Ammon's horn (tissue), 1 donor: ENCODE data around the gene CCDC28A.
"Not testable (repeated sequence)": the region's sequence is repeated elsewhere in the genome, so short reads cannot be mapped to it uniquely, and the experiment has no call there.

ENCODE experiments used
- DNase-seq: peaks from one replicate; pipeline ENCODE4 v3.0.0-alpha.2; 2016; ENCODE audit warnings: low spot score

Gene CCDC28A

DNA sequence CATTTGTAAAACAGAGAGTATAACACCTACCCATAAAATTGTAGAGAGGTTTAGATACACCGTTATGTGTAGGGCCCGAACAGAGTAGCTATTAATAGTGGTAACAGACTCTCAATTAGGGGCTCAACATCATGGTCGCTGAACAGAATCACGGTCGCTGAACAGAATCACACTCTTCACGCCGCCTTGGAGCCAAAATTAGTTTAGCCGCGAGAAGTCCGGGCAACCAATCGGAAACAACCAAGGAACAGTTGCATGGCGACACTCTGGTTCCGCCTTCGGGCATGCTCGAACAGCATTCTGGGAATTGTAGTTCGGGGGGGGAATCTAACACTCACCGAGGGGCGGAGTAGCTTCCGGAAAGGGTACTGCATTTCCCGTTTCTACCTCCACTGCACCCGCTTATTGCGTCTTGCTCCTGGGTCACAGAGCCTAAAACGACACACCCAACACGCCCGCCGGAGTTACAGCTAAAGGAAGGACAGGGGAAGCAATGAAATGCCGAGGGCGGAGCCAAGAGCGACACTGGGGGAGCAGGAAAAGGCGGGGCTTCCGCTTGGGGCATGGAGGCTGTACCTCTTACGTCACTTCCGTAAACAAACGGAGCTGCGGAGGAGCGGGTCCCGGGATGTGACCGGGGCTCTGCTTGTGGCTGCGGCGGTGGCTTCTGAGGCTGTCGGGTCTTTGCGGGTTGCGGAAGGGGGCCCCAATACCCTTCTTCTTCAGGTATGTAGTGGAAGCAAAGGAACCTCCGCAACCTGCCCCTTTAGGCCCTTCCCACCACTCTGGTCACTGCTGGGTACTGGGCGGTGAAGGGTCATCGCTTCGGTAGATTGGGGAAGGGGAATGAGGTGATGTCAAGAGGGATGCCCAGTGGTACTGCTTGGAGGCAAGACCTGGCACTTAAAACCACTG lies at the start of gene CCDC28A:
CCDC28A (plus strand) TSS at position 593 of the 915 bp plus-strand sequence. CDS start 2,352 bp downstream, outside the sequence.
- DNase-seq, result peak; percentile 97

DNA sequence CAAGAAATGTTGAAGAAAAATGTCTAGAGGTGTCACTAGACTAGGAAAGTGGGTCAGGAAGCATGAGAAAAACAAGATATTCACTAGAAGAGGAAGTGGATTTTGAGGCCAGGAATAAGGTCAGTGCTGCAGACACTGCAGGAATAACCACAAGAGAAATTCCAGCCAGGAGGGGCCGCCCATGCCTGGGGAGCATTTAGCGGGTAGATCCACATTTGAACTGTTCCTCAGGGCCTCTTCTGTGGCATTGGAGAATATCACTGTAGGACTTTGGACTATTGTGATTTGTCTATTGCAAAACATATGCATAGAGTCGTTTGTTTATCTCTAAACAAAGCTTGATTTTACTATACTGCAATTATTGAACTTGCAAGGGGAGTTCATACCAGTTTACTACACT lies 49.6 kb upstream of the CCDC28A start:
- DNase-seq, result peak; percentile 41

DNA sequence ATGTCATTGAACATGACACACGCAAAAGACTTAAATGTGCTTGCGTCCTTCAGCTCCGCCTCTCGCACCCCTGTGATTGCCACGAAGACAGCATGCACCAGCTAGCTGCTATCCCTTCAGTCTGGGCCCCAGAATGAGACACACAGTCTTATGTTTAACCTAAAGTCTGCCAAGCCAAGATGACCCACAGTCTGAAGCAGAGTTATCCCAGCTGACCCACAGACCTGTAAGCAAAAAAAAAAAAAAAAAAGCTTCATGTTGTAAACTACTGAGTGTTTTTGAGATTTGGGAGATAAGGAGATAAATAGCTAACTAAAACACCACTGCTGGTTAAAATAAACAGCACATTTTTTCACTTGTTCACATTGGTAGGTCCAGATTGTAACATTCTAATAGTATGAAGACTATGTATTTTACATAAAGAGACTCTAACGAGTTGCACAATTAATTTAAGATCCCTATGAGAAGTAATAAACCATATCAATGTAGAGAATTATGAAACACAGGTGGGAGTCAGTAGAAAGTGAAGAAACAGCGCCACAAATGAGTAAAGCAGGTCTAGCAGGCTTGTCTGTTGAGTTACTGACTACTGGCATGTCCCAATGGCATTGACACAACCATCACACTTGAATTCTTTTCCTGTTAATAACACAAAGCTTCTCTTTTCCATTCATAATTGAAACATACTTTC lies 47.4 kb upstream of the CCDC28A start:
- DNase-seq, result no peak

DNA sequence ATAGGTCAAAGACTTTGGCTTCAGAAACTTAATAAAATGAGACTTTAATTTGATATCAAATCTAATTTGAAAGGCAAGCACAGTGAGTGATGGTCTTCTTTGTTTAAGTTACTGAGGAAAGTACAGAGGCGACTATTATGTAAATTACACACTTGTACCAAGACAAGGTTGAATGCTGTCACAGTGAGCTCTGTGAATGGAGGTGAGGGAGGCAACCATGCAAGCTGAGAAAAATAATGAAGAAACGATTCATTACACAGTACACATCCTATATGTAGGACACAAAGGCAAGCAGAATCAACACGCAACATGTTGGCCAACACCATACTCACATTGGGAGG lies 46.8 kb upstream of the CCDC28A start:
- DNase-seq, result no peak

DNA sequence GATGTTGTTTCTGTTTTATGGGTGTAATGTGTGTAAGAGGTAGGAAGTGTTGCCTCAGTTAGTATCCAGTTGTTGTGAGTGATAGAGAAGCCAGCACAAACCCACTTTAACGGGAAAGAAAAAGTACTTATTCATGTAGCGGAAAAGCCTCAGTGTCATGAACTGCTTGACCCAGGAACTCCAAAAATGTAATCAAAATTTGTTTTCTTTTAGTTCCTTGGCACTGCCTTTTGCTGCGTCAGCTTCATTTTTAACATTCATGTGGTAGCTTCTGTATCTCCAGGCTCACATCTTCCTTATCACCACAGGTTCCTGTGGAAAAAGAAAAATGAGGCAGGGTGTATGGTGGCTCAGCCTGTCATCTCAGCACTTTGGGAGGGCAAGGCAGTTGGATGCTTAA lies 46.4 kb upstream of the CCDC28A start:
- no peak for DNase-seq

DNA sequence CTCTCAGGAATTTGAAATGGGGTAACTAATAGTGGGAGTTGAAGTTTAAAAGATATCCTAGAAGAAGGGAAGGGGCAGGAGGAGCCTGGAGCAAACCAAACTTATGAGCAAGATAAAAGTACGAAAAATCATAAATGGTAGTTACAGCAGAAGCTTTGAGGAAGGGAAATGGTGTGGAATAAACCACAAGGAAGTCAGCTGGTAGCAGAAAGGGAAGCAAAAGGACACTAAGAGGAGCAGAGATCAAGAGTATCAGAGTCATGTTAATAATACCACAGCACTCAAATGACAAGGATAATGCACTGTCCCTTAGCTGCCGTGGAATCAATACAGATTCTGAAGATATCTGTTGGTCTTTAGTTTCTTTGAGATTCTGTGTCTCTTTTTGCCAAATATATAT lies 44.9 kb upstream of the CCDC28A start:
- DNase-seq, result peak; percentile 39

DNA sequence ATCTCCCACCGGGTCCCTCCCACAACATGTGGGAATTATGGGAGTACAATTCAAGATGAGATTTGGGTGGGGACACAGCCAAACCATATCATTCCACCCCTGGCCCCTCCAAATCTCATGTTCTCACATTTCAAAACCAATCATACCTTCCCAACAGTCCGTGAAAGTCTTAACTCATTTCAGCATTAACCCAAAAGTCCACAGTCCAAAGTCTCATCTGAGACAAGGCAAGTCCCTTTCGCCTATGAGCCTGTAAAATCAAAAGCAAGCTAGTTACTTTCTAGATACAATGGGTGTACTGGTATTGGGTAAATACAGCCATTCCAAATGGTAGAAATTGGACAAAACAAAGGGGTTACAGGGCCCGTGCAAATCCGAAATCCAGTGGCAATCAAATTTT lies 43.5 kb upstream of the CCDC28A start:
- not testable (repeated sequence) for DNase-seq

DNA sequence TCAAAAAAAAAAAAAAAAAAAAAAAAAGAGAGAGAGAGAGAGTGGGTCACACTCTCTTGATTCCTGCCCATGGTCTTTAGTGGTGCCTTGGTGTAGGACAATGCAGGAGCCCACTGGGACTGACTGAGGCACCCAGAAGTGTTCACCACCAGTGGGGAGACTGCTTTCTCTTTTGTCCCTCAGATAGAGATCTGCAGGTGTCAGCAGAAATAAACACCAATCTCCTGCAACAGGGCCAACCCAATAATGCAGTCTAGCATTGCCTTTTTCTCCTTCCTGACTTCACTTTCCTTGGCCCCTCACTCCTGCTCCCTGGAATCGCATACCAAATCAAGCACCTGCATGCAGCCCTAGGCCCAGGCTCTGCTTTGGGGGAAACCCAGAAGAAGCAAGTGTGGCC lies 39.0 kb upstream of the CCDC28A start:
- no peak for DNase-seq

DNA sequence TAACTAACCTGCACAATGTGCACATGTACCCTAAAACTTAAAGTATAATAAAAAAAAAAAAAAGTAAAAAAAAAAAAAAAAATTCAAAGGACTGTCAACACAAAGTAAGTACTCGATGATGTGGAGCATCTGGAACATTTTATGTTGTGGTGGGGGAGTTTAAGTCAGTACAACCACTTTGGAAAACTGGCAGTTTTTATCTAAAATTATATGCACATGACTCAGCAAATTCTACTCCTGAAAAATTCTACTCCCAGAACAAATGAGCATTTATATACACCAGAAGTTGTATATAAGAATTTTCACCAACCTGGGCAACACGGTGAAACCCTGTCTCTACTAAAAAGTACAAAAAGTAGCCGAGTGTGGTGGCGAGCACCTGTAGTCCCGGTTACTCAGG lies 36.9 kb upstream of the CCDC28A start:
- no peak for DNase-seq

DNA sequence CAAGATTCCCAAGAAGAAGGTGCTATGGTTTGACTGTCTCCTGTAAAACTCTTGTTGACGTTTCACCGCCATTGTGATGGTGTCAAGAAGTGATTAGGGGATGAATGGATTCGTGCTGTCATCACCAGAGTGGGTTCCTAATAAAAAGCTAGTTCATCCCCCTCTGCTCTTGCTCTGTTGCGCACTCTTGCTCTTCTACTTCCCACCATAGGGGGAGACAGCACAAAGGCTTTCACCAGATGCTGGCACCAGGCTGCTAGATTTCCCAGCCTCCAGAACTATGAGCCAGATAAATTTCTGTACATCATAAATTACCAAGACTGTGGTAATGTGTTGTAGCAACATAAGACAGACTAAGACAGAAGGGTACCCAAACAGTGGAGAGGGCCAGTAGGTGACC lies 21.6 kb upstream of the CCDC28A start:
- no peak for DNase-seq

DNA sequence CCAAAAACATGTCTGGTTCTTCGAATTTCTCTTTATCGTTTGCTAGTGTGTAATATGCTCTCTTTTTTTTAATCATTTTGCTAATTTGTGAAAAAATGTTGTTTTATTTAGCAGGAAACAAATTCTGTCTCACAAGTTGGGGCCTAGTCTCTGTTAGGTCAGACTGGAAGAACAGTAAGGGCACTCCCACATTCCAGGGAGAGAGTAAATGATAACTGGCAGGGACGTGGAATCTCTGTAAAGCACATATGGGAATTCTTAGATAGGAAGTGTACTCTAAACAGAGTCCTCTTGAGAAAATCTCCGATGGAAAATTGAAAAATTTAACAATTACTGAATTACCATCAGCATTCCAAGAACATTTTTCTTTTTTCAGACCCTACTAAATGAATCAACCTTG lies 16.4 kb upstream of the CCDC28A start:
- no peak for DNase-seq

DNA sequence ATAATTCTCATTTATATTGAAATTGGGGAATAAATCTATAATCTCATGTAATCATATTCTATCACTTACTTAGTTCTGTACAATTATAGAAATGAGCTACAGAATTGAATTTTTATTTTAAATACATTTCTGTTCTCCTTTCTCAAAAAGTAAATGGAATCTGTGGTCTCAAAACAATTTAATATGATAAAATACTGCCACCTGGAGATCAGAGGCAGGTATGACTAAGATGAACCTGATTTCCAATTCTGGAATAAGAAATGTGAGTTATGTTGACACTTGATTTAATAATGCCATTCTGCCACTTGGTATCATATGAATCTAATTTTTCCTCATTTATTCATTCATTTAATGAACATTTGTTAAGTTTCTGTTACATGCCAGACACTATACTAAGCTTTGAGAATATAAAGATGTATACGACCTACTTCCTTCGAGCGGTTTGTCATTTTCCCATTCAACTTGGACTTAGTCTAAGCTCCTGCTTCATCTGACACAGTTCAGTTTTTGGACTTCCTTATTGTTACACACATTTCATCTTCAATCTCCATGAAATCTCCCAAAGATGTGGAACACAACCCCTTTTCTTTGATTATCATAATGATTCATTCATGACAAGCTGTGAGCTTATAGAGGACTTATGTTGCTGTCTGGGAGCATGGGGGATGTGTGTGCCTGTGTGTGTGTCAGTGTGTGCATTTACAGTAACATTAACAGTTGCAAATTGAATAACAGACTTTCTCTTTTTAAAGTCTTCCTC lies 7.5 kb upstream of the CCDC28A start:
- peak; percentile 36 for DNase-seq

DNA sequence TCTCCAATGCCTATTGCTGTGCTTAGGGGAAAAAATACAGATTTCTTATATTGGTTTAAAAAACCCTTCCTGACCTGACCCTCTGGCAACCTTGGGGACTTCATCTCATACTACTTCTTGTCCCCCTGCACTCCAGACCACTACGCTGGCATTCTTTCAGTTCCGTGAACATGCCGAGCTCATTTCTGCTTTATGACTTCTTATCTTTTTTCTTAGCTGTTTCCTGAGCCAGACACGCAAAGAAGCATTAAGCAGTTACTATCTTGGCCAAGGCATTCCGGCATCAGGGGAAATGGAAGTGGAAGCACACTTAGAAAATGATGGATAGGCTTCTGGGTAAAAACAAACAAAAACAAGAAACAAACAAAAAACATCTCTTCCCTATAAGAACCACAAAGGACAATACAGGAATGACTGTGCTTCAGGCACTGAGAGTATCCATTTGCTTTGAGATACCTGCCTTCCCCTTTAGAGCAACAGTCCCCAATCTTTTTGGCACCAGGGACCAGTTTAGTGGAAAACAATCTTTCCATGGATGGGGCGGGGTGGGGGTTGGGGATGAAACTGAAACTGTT lies 4.4 kb upstream of the CCDC28A start:
- peak; percentile 7 for DNase-seq

DNA sequence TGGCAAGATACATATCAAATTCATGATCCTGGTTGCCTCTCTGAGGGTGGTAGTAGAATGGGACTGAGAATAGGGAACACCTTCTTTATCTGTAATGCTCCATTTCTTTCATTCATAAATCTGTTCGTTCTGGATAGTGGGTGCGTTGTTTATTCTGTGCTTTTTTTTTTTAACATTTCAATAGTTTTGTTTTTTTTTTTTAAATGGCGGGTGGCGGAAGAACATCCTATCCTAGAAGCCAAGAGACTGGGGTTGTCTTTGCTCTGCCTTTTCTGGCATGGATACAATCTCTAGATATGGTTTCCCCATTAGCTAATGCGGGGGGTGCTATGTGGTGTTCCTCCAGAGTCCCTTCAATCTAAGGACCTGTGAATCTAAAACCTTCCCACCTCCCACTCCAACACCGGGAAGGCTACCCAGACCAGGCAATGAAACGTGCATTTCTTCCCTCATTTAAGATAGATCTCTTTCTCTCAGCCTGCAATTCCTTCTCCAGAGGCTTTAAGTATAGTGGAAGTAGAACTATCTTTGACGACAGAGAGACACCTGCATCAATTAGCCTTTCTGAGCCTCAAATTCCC lies 883 bp upstream of the CCDC28A start:
- DNase-seq, result no peak

DNA sequence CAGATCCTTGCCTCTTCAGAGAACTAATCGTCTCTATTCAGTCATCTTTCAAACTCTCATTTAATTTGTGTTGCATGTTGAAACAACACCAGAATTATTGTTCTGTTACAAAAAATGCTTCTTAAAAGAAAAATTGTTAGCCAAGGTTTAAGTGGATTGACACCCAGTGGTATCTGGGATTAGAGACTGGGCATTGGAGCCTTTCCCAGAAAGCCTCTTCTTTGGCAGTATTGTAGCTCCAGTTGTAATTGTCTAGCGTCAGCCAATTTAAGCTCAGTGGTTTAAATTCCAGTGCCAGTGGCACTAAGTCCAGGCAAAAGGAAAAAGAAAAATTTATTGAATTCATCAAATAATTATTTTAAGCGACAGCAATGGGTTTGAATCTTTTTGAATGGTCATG lies 801 bp downstream of the CCDC28A start:
- DNase-seq, result peak; percentile 56

DNA sequence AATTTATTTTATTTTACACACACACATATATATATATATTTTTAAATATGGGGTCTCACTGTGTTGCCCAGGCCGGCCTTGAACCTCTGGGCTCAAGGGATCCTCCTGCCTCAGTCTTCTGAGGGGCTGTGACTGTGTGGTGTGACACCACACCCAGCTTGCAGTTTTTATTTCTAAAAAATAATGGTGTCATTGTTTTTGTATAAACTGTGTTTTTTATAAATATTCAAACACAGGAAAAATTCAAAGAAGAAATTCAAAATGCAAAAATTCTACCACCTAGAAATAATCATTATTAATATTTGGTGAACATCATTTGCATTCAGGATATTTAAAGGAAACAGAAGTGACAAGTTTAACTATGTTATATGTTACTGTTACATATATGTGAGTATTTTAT lies 3.1 kb downstream of the CCDC28A start:
- no peak for DNase-seq

DNA sequence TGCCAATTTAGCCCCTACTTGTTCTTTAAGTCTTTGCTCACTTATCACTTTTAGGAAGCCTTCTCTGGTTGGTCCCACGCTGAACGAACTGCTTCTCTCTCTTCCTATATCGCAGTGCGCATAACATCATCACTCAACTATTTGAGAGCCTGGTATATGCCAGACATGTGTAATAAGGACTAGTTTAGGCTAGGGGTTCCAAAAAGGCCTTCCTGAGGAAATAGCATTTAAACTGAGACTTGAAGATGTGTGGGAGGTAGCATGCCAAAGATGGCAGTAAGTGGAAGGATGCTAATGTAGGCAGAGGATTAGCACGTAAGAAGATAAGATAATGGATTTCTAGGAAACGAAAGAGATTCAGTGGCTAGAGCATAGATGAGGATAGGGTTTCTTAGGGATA lies 4.8 kb downstream of the CCDC28A start:
- DNase-seq, result no peak

DNA sequence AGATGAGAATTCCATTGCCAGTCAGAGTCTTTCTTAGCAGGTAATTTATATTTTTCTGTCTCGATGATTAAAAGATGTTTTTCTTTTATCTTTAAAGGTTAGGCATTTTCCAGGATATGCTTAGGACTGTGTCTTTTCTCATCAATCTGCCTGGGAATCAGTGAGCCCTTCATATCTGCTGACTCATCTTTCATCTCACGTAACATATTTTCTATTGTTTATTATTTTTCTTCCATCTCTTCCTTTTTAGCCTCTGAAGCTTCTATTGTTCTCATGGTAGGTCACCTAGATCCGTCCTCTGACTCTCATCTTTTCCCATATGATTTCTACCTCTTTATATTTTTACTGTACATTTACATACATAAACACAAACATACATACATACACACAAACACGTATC lies 8.7 kb downstream of the CCDC28A start:
- DNase-seq, result no peak

DNA sequence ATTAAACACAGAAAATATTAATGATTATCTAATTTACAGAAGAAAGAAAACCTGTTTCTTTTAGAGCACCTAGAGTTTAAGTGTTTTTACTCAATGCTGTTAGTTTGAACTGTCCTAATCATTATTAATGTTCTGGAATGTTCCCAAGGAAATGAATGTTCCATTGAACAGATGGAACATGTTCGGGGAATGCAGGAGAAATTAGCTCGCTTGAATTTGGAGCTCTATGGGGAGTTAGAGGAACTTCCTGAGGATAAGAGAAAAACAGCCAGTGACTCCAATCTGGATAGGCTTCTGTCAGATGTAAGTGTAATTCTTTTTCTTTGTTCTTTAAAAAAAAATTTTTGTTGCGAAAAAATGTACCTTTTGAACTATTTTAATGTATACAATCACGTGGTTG lies 11.5 kb downstream of the CCDC28A start:
- peak; percentile 26 for DNase-seq

DNA sequence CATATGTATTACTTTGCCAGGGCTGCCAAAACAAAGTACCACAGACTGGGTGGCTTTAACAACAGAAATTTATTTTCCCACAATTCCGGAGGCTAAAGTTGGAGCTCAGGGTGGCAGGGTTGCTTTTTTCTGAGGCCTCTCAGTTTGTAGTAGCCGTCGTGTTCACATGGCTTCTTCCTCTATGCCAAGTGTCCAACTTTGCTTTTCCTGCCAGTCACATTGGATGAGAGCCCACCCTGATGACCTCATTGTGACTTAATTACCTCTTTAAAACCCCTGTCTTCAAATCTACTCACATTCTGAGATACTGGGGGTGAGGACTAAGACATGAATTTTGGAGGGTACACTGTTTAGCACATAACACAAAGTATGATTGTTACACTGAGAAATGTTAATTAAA lies 12.4 kb downstream of the CCDC28A start:
- DNase-seq, result peak; percentile 61

DNA sequence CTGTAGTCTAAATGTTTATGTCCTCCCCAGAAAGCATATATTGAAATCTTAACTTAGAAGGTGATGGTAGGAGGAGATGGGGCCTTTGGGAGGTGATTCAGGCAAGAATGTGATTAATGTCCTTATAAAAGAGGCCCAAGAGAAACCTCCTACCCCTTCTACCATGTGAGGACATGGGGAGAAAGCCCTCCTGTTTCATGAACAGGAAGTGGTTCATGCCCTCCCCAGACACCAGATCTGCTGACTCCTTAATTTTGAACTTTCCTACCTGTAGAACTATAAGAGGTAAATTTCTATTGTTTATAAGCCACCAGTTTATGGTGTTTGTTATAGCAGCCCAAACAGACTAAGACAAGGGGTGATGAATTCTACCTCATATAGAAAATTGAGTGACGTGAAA lies 13.6 kb downstream of the CCDC28A start:
- no peak for DNase-seq
